GM18868 (cell line): ENCODE measurements around the gene KRT7.

ENCODE experiments used
- ATAC-seq: cut with Tn5 transposase; IDR thresholded peaks from one replicate; pipeline ENCODE4 v1.9.1; 2021; ENCODE audit warnings: mild to moderate bottlenecking, moderate library complexity; ENCODE audit not compliant: unreplicated experiment

The KRT7 gene

GRCh38 chr12:52211716-52212585, 21.1 kb upstream of the KRT7 start:
- no peak for ATAC-seq

- ATAC-seq, result no peak
Observed at GRCh38 chr12:52212701-52213563, 20.1 kb upstream of the KRT7 start.

GRCh38 chr12:52213564-52214420, 19.3 kb upstream of the KRT7 start:
- ATAC-seq, result no peak

GRCh38 chr12:52214421-52214802, 18.6 kb upstream of the KRT7 start:
- ATAC-seq, result no peak

GRCh38 chr12:52215587-52216031, 17.4 kb upstream of the KRT7 start:
- no peak for ATAC-seq

- no peak for ATAC-seq
Observed at GRCh38 chr12:52216100-52216499, 16.9 kb upstream of the KRT7 start.

- ATAC-seq, result no peak
Observed at GRCh38 chr12:52216807-52217206, 16.2 kb upstream of the KRT7 start.

- ATAC-seq, result no peak
Observed at GRCh38 chr12:52217223-52217622, 15.8 kb upstream of the KRT7 start.

- no peak for ATAC-seq
Observed at GRCh38 chr12:52218001-52218400, 15.0 kb upstream of the KRT7 start.

GRCh38 chr12:52220477-52220876, 12.6 kb upstream of the KRT7 start:
- no peak for ATAC-seq

- ATAC-seq, result no peak
Observed at GRCh38 chr12:52221070-52221781, 11.8 kb upstream of the KRT7 start.

GRCh38 chr12:52221912-52222457, 11.1 kb upstream of the KRT7 start:
- ATAC-seq, result no peak

- ATAC-seq, result no peak
Observed at GRCh38 chr12:52222692-52223091, 10.4 kb upstream of the KRT7 start.

- no peak for ATAC-seq
Observed at GRCh38 chr12:52223406-52224039, 9.5 kb upstream of the KRT7 start.

- no peak for ATAC-seq
Observed at GRCh38 chr12:52224151-52224550, 8.9 kb upstream of the KRT7 start.

GRCh38 chr12:52225752-52226151, 7.3 kb upstream of the KRT7 start:
- no peak for ATAC-seq

GRCh38 chr12:52226446-52226845, 6.6 kb upstream of the KRT7 start:
- ATAC-seq, result no peak

- ATAC-seq, result no peak
Observed at GRCh38 chr12:52227606-52228166, 5.4 kb upstream of the KRT7 start.

- ATAC-seq, result no peak
Observed at GRCh38 chr12:52228366-52228765, 4.7 kb upstream of the KRT7 start.
